Neuronal stem cell (in vitro differentiated cells): Measurements from ENCODE around the gene RFXANK.

Experiments
- DNase-seq: peaks from one replicate; pipeline ENCODE4 v3.0.0-alpha.2; 2013; ENCODE audit warnings: low spot score
- H2AFZ ChIP-seq: one replicate; pipeline ENCODE4 v1.6.1; 2013; ENCODE audit warnings: mild to moderate bottlenecking, low read length, inconsistent platforms
- H2AK5ac ChIP-seq: 2 replicates; pipeline ENCODE4 v1.6.1; 2013; ENCODE audit warnings: low read depth, mild to moderate bottlenecking, inconsistent platforms, low read length, moderate library complexity, mixed read lengths
- H2BK120ac ChIP-seq: 2 replicates; pipeline ENCODE4 v1.6.1; 2013; ENCODE audit warnings: low read depth, mild to moderate bottlenecking, inconsistent platforms, low read length, moderate library complexity, mixed read lengths
- H2BK12ac ChIP-seq: one replicate; pipeline ENCODE4 v1.6.1; 2013; ENCODE audit warnings: low read length, inconsistent platforms
- H2BK15ac ChIP-seq: 2 replicates; pipeline ENCODE4 v1.6.1; 2013; ENCODE audit warnings: mild to moderate bottlenecking, low read length, inconsistent platforms, mixed read lengths
- H2BK5ac ChIP-seq: one replicate; pipeline ENCODE4 v1.6.1; 2013; ENCODE audit warnings: inconsistent platforms, mild to moderate bottlenecking, low read length, moderate library complexity
- H3K14ac ChIP-seq: one replicate; pipeline ENCODE4 v1.6.1; 2013; ENCODE audit warnings: low read length, inconsistent platforms
- H3K18ac ChIP-seq: 2 replicates; pipeline ENCODE4 v1.6.1; 2013; ENCODE audit warnings: low read length, inconsistent platforms
- H3K23ac ChIP-seq: 2 replicates; pipeline ENCODE4 v1.6.1; 2013; ENCODE audit warnings: low read depth, mild to moderate bottlenecking, mixed read lengths, low read length, inconsistent platforms; ENCODE audit not compliant: poor library complexity
- H3K27ac ChIP-seq: replicated peaks from 3 replicates; pipeline ENCODE4 v1.5.1; 2013; ENCODE audit warnings: low read length, inconsistent platforms
- H3K27me3 ChIP-seq, 3 experiments: 2 replicates each; pipeline ENCODE4 v1.6.1; 2013; ENCODE audit warnings: low read length in 3 of 3, mild to moderate bottlenecking in 2 of 3, inconsistent platforms in 1 of 3, low read depth in 1 of 3, mixed read lengths in 1 of 3, moderate library complexity in 1 of 3; ENCODE audit not compliant: control insufficient read depth in 3 of 3, insufficient read depth in 3 of 3
- H3K36me3 ChIP-seq, 2 donors: replicated peaks in 1 of 2; 2 replicates each; pipeline ENCODE4 v1.6.1; 2013; ENCODE audit warnings: low read length in 2 of 2; ENCODE audit not compliant: control insufficient read depth in 2 of 2, insufficient read depth in 2 of 2
- H3K4ac ChIP-seq: 2 replicates; pipeline ENCODE4 v1.6.1; 2013; ENCODE audit warnings: inconsistent platforms, mild to moderate bottlenecking, low read length, moderate library complexity
- H3K4me1 ChIP-seq, 2 donors: 1 replicate in 1 of 2; 2 replicates in 1 of 2; pipeline ENCODE4 v1.6.1; 2013; ENCODE audit warnings: low read length in 2 of 2, low read depth in 1 of 2; ENCODE audit not compliant: control insufficient read depth in 2 of 2, insufficient read depth in 1 of 2
- H3K4me2 ChIP-seq: one replicate; pipeline ENCODE4 v1.6.1; 2013; ENCODE audit warnings: mild to moderate bottlenecking, low read length, inconsistent platforms; ENCODE audit not compliant: insufficient read depth, poor library complexity, severe bottlenecking
- H3K4me3 ChIP-seq, 2 donors: 2 replicates each; pipeline ENCODE4 v1.5.1; 2013; ENCODE audit warnings: low read length in 2 of 2, mild to moderate bottlenecking in 2 of 2, inconsistent platforms in 1 of 2, moderate library complexity in 1 of 2
- H3K79me1 ChIP-seq: one replicate; pipeline ENCODE4 v1.6.1; 2013; ENCODE audit warnings: low read depth, mild to moderate bottlenecking, inconsistent platforms, low read length, moderate library complexity
- H3K9ac ChIP-seq: one replicate; pipeline ENCODE4 v1.6.1; 2013; ENCODE audit warnings: mild to moderate bottlenecking, low read depth, low read length, inconsistent platforms; ENCODE audit not compliant: poor library complexity
- H3K9me3 ChIP-seq, 2 donors: replicated peaks in 1 of 2; 2 replicates each; pipeline versions ENCODE3 to v1.6.1; 2013; ENCODE audit warnings: low read length in 2 of 2, mild to moderate bottlenecking in 2 of 2, inconsistent platforms in 1 of 2, low read depth in 1 of 2, mixed read lengths in 1 of 2, moderate library complexity in 1 of 2; ENCODE audit not compliant: control insufficient read depth in 2 of 2, insufficient read depth in 1 of 2
- H4K8ac ChIP-seq: one replicate; pipeline ENCODE4 v1.6.1; 2013; ENCODE audit warnings: low read depth, mild to moderate bottlenecking, inconsistent platforms, low read length, moderate library complexity
- H4K91ac ChIP-seq: one replicate; pipeline ENCODE4 v1.6.1; 2013; ENCODE audit warnings: low read length, low read depth, mild to moderate bottlenecking, inconsistent platforms; ENCODE audit not compliant: poor library complexity
- WGBS, 2 donors: extraction: QIAGEN DNeasy Blood & Tissue Kit; methylation state at CpG; one replicate each; pipeline ENCODE4 v1.1.7; 2013; ENCODE audit warnings: missing lambda C conversion rate in 2 of 2, mixed read lengths in 1 of 2; ENCODE audit not compliant: insufficient read length in 2 of 2, insufficient replicate concordance in 1 of 2; ENCODE audit errors: extremely low coverage in 2 of 2; 5-methylcytosine and 5-hydroxymethylcytosine counted together

RFXANK gene

DNA sequence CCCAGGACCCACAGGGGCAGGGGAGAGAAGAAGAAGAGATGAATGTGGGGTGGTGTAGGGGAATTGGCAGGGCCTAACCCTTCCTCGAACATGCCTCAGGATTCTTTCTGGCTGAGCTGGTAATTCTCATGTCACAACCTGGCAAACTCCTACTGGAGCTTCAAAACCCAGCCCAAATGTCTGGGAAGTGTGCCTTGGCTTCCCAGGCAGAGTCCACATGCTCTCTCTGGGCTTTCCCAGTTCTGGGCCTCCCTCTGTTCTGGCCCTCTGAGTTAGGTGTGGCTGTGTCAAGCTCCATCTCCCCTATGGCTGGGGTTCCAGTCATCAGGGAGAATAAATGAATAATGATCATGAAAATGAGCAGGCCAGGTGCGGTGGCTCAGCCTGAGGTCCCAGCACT is 42.6 kb upstream of the RFXANK start:
- Histone ChIP-seq H4K8ac (no peak overlapping the region), H3K27me3 (no peaks in the 10 kb centered on the region), H3K9me3 (no peaks in the 10 kb centered on the region), H3K14ac (no peak overlapping the region), H3K4me1 (no peaks in the 10 kb centered on the region), H2BK120ac (no peak overlapping the region), H3K23ac (no peak overlapping the region), H2BK15ac (no peak overlapping the region), H2BK12ac (no peak overlapping the region), H2AFZ (no peak overlapping the region), H2AK5ac (no peak overlapping the region), H3K18ac (no peak overlapping the region), H3K9ac (peak overlapping the region; percentile 50), H2BK5ac (no peak overlapping the region), H3K79me1 (no peaks in the 10 kb centered on the region), H3K4me3 (no peak overlapping the region), H3K4ac (no peak overlapping the region), H3K27ac (no peak overlapping the region), H3K36me3 (peaks cover 0 to 8% of the 10 kb centered on the region in 2 donors), H4K91ac (no peak overlapping the region), H3K4me2 (no peak overlapping the region)
- no CpG with 5 or more reads among the region's 2 CpGs for WGBS, 2 donors
- no peak for DNase-seq

DNA sequence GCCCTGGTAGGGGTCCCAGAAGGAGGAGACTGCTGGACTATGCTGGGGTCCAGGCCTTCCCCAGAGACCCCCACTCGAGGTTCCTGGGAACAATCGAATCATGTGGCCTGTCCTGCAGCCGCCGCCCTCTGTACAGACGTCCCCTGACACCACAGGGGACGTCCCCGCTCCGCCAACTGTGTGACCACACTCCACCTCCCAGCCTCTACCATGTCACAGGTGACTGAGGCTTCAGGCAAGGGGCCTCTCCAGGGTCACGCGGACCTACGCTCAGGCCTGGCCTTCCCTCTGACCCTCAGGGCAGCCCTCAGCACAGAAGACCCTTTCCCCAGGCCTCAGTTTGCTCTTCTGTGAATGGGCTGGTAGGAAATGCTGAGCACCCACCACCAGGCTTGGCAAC is 40.6 kb upstream of the RFXANK start:
- WGBS, 2 donors, result no CpG with 5 or more reads among the region's 11 CpGs
- no peak overlapping the region for H3K9ac ChIP-seq
- H3K4me2 ChIP-seq, result no peak overlapping the region
- H3K36me3 ChIP-seq, result peaks cover 0 to 8% of the 10 kb centered on the region in 2 donors
- no peak overlapping the region for H2BK15ac ChIP-seq
- H2BK12ac ChIP-seq, result no peak overlapping the region
- no peak overlapping the region for H2AFZ ChIP-seq
- peaks cover 0 to 3% of the 10 kb centered on the region in 2 donors for H3K9me3 ChIP-seq
- H3K4me3 ChIP-seq, result no peak overlapping the region
- no peak for DNase-seq
- H3K4ac ChIP-seq, result no peak overlapping the region
- no peak overlapping the region for H3K14ac ChIP-seq
- H2BK5ac ChIP-seq, result no peak overlapping the region
- H3K4me1 ChIP-seq, result no peaks in the 10 kb centered on the region
- H3K27ac ChIP-seq, result no peak overlapping the region
- no peak overlapping the region for H4K91ac ChIP-seq
- no peak overlapping the region for H4K8ac ChIP-seq
- no peak overlapping the region for H2AK5ac ChIP-seq
- no peaks in the 10 kb centered on the region for H3K79me1 ChIP-seq
- H3K18ac ChIP-seq, result no peak overlapping the region
- no peaks in the 10 kb centered on the region for H3K27me3 ChIP-seq
- no peak overlapping the region for H2BK120ac ChIP-seq
- H3K23ac ChIP-seq, result no peak overlapping the region

DNA sequence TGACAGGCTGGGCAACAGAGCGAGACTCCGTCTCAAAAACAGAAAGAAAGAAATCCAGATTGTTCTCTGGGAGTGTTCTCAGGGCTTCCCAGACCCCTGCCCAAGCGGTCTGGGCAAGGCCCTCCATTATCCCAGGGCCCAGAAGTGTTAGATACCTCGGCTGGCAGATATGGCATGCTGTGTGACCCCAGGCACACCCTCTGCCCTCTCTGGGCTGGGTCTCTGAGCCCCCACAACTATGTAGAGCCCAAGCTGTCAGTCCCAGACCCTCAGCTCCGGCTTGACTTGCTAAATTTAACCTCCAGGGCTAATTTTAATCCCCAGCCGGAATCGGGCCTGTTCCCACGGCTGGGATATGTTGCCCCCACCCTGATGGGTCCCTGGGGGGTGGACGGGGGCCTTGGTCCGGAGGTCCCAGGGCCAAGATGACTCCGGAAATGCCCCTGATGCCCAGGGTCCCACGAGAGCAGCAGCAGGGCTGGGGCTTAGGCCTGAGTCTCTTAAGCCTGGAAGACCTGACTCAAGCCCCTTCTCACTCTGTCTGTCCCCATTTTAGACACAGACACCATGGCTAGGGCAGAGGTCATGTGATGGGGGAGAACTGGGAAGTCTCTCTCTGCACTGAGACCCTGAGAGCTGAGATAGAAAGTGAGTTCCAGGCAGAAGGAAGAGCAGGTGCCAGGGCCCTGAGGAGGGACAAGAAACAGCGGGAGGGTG is 39.2 kb upstream of the RFXANK start:
- no peak overlapping the region for H2AFZ ChIP-seq
- no peak overlapping the region for H3K9ac ChIP-seq
- H4K8ac ChIP-seq, result no peak overlapping the region
- H3K9me3 ChIP-seq, result peaks cover 0 to 3% of the 10 kb centered on the region in 2 donors
- no peaks in the 10 kb centered on the region for H3K4me1 ChIP-seq
- no peaks in the 10 kb centered on the region for H3K27me3 ChIP-seq
- no peak overlapping the region for H3K27ac ChIP-seq
- H3K23ac ChIP-seq, result no peak overlapping the region
- peak overlapping the region; percentile 28 for H3K18ac ChIP-seq
- no peak overlapping the region for H3K4me3 ChIP-seq
- no peak overlapping the region for H2BK120ac ChIP-seq
- H2AK5ac ChIP-seq, result no peak overlapping the region
- no peak for DNase-seq
- H3K79me1 ChIP-seq, result no peaks in the 10 kb centered on the region
- no peak overlapping the region for H3K4ac ChIP-seq
- H4K91ac ChIP-seq, result no peak overlapping the region
- H2BK12ac ChIP-seq, result no peak overlapping the region
- no peak overlapping the region for H2BK5ac ChIP-seq
- peaks cover 0 to 10% of the 10 kb centered on the region in 2 donors for H3K36me3 ChIP-seq
- no peak overlapping the region for H2BK15ac ChIP-seq
- H3K4me2 ChIP-seq, result no peak overlapping the region
- no CpG with 5 or more reads among the region's 13 CpGs for WGBS, 2 donors
- peak overlapping the region; percentile 56 for H3K14ac ChIP-seq

DNA sequence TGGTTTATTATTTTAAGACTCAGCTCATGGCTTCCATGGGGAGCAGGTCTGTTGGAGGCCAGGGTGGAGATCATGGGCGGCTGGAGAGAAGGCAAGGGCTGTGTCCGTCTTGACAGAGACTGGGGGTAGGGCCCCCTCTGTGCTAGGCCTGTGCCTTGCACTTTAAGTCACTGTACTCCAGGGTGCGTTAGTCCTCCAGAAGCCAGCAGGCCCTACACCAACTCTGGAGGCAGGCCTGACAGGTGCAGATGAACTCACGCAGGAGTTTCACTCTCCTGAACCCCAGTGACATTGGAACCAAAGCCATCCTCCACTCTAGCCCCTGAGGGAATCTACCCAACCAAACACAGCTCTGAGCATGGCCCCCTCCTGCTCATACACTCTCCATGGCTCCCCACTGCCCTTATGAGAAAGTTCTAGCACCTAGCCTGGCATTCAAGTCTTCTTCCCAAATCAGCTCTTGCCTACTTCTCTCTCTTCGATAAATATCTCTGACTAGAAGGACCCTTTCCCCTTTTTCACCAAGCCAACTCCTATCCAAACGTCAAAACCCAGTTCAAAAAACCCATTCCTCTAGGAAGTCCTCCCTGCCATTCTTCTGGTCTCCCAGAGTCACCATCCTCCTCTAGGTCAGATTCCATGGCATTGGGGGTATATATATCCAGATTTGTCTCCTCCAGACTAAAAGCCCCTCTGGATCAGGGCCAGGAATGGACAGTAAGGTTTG is 37.1 kb upstream of the RFXANK start:
- no peak overlapping the region for H3K23ac ChIP-seq
- no peaks in the 10 kb centered on the region for H3K79me1 ChIP-seq
- H3K9ac ChIP-seq, result no peak overlapping the region
- no peak overlapping the region for H2BK15ac ChIP-seq
- H3K4me3 ChIP-seq, result no peak overlapping the region
- no peak overlapping the region for H3K14ac ChIP-seq
- no peak overlapping the region for H3K4me2 ChIP-seq
- H3K4me1 ChIP-seq, result no peaks in the 10 kb centered on the region
- peaks cover 0 to 3% of the 10 kb centered on the region in 2 donors for H3K9me3 ChIP-seq
- H3K27me3 ChIP-seq, result no peaks in the 10 kb centered on the region
- H4K8ac ChIP-seq, result no peak overlapping the region
- no peak overlapping the region for H3K4ac ChIP-seq
- no peak overlapping the region for H2AFZ ChIP-seq
- no CpG with 5 or more reads among the region's 6 CpGs for WGBS, 2 donors
- H2AK5ac ChIP-seq, result no peak overlapping the region
- H3K18ac ChIP-seq, result no peak overlapping the region
- H2BK120ac ChIP-seq, result no peak overlapping the region
- no peak for DNase-seq
- no peak overlapping the region for H4K91ac ChIP-seq
- H3K36me3 ChIP-seq, result peaks cover 0 to 6% of the 10 kb centered on the region in 2 donors
- no peak overlapping the region for H3K27ac ChIP-seq
- H2BK5ac ChIP-seq, result no peak overlapping the region
- H2BK12ac ChIP-seq, result no peak overlapping the region
